ENCODE data around the gene PRRT1B.

Gene PRRT1B

DNA sequence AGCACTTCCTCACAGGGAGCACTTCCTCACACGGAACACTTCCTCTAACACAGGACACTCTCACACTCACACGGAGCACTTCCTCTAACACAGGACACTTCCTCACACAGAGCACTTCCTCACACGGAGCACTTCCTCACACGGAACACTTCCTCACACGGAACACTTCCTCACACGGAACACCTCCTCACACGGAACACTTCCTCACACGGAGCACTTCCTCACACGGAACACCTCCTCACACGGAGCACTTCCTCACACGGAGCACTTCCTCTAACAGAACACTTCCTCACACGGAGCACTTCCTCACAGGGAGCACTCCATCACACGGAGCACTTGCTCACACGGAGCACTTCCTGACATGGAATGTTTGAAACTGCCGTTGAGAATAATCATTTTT, 29.2 kb upstream of the PRRT1B start:
- TF ChIP-seq EZH2phosphoT487 (IDR thresholded peaks at IDR 0.05; ENCODE audit: low read length) (no peak), EZH2 (optimal IDR thresholded peaks at IDR 0.05; ENCODE audit: low read depth, low read length) (no peak)
- TF ChIP-seq, protein P1, sequence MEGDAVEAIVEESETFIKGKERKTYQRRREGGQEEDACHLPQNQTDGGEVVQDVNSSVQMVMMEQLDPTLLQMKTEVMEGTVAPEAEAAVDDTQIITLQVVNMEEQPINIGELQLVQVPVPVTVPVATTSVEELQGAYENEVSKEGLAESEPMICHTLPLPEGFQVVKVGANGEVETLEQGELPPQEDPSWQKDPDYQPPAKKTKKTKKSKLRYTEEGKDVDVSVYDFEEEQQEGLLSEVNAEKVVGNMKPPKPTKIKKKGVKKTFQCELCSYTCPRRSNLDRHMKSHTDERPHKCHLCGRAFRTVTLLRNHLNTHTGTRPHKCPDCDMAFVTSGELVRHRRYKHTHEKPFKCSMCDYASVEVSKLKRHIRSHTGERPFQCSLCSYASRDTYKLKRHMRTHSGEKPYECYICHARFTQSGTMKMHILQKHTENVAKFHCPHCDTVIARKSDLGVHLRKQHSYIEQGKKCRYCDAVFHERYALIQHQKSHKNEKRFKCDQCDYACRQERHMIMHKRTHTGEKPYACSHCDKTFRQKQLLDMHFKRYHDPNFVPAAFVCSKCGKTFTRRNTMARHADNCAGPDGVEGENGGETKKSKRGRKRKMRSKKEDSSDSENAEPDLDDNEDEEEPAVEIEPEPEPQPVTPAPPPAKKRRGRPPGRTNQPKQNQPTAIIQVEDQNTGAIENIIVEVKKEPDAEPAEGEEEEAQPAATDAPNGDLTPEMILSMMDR (IDR thresholded peaks at IDR 0.05; ENCODE audit: low read length), result no peak
- peaks cover 10% of the 10 kb centered on the region for H3K36me3 ChIP-seq (replicated peaks; ENCODE audit: insufficient read depth, low read length)

DNA sequence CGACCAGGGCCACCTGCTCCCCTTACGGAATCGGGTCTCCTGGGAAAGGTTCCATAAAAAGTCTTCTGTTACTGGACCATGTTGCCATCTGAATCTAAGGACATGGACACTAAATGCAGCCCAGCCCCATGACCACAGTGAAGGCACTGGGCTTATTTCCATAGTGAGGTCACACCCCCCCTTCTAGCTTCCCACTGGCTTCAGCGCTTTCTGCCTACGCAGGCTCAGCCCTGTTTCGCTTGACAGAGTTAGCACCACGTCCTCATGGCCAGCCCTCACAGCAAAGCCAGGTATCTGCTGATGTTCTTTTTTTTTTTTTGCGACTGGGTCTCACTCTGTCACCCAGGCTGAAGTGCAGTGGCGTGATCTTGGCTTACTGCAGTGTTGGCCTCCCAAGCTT, 28.4 kb upstream of the PRRT1B start:
- Histone ChIP-seq H3K9ac (ENCODE audit: low read length) (no peak overlapping the region), H3K9me2 (replicated peaks; ENCODE audit: insufficient read depth, low read length) (no peaks in the 10 kb centered on the region), H3K79me2 (ENCODE audit: low read length) (no peaks in the 10 kb centered on the region), H3K4me2 (ENCODE audit: low read depth, low read length) (no peak overlapping the region), H3K9me3 (replicated peaks; ENCODE audit: insufficient read depth, low read length) (no peaks in the 10 kb centered on the region), H2AFZ (ENCODE audit: low read length) (no peak overlapping the region), H3K27me3 (replicated peaks; ENCODE audit: insufficient read depth, low read length) (no peaks in the 10 kb centered on the region), H3K4me3 (ENCODE audit: low read length) (no peak overlapping the region), H3K27ac (ENCODE audit: low read length) (no peak overlapping the region), H3K4me1 (ENCODE audit: low read length) (no peaks in the 10 kb centered on the region), H3F3A (ENCODE audit: insufficient read depth, low read length) (no peaks in the 10 kb centered on the region), H4K20me1 (ENCODE audit: insufficient read depth, low read length) (no peaks in the 10 kb centered on the region), H3K36me3 (replicated peaks; ENCODE audit: insufficient read depth, low read length) (peaks cover 10% of the 10 kb centered on the region; the same call in 1 of the 2 replicates)
- DNase-seq, result no peak
- TF ChIP-seq EZH2phosphoT487 (IDR thresholded peaks at IDR 0.05; ENCODE audit: low read length) (no peak), EZH2 (optimal IDR thresholded peaks at IDR 0.05; ENCODE audit: low read depth, low read length) (no peak)
- TF ChIP-seq, protein P1 (IDR thresholded peaks at IDR 0.05; ENCODE audit: low read length), result no peak

More for the DNA sequence above, 29.2 kb upstream of the PRRT1B start:
- DNase-seq, result no peak
- Histone ChIP-seq H3F3A (ENCODE audit: insufficient read depth, low read length) (no peaks in the 10 kb centered on the region), H3K9me3 (replicated peaks; ENCODE audit: insufficient read depth, low read length) (no peaks in the 10 kb centered on the region), H3K4me3 (ENCODE audit: low read length) (no peak overlapping the region), H3K9ac (ENCODE audit: low read length) (no peak overlapping the region), H3K27ac (ENCODE audit: low read length) (no peak overlapping the region), H3K4me2 (ENCODE audit: low read depth, low read length) (no peak overlapping the region), H3K27me3 (replicated peaks; ENCODE audit: insufficient read depth, low read length) (no peaks in the 10 kb centered on the region), H3K79me2 (ENCODE audit: low read length) (no peaks in the 10 kb centered on the region), H2AFZ (ENCODE audit: low read length) (no peak overlapping the region), H3K9me2 (replicated peaks; ENCODE audit: insufficient read depth, low read length) (no peaks in the 10 kb centered on the region), H3K4me1 (ENCODE audit: low read length) (no peaks in the 10 kb centered on the region), H4K20me1 (ENCODE audit: insufficient read depth, low read length) (no peaks in the 10 kb centered on the region)

DNA sequence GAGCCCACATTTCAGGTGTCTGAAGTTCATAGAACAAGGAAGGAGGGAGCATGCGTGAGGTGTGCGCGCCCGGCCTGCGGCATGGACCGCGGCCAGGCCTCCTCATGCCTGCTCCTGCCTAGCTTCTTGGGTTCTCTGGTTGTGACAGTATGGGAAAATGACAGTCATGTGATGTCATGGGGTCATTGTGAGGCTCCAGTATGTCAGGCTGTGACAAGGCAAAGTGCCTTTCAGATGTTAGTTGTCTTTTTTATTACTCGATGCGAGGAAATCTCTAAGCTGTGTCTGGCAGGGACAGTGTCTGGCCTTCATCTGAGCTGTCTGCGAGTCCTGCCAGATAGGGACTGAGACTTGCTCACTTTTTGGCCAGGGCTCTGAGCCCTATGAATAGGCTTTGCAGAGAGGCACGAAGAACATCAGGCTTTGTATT, 27.5 kb upstream of the PRRT1B start:
- H3K4me2 ChIP-seq (ENCODE audit: low read depth, low read length), result no peak overlapping the region

More for the DNA sequence above, 27.5 kb upstream of the PRRT1B start:
- Histone ChIP-seq H3K9me3 (replicated peaks; ENCODE audit: insufficient read depth, low read length) (no peaks in the 10 kb centered on the region), H3K27ac (ENCODE audit: low read length) (no peak overlapping the region), H3K4me3 (ENCODE audit: low read length) (no peak overlapping the region), H3K4me1 (ENCODE audit: low read length) (no peaks in the 10 kb centered on the region), H3K9ac (ENCODE audit: low read length) (no peak overlapping the region), H3K9me2 (replicated peaks; ENCODE audit: insufficient read depth, low read length) (no peaks in the 10 kb centered on the region), H3K79me2 (ENCODE audit: low read length) (no peaks in the 10 kb centered on the region), H4K20me1 (ENCODE audit: insufficient read depth, low read length) (no peaks in the 10 kb centered on the region), H3K36me3 (replicated peaks; ENCODE audit: insufficient read depth, low read length) (peaks cover 10% of the 10 kb centered on the region; the same call in 1 of the 2 replicates), H3K27me3 (replicated peaks; ENCODE audit: insufficient read depth, low read length) (no peaks in the 10 kb centered on the region), H3F3A (ENCODE audit: insufficient read depth, low read length) (no peaks in the 10 kb centered on the region), H2AFZ (ENCODE audit: low read length) (no peak overlapping the region)
- TF ChIP-seq EZH2 (optimal IDR thresholded peaks at IDR 0.05; ENCODE audit: low read depth, low read length) (no peak), EZH2phosphoT487 (IDR thresholded peaks at IDR 0.05; ENCODE audit: low read length) (no peak)
- TF ChIP-seq, protein P1 (IDR thresholded peaks at IDR 0.05; ENCODE audit: low read length), result no peak
- DNase-seq, result no peak
